Right lung (tissue), 10 donors: ENCODE data around the gene ABHD3. TPM values are rescaled to one million over a fixed set of nuclear protein-coding genes. Genes with fewer than 3 reads are reported as not detected.
"Not testable (repeated sequence)": the region's sequence is repeated elsewhere in the genome, so short reads cannot be mapped to it uniquely, and the experiment has no call there.

Experiments used
- DNase-seq, 2 donors: peaks; one replicate each; pipeline ENCODE4 v3.0.0-alpha.2; 2013
- long read RNA-seq, 8 donors: transcript quantifications; one replicate each; lab custom pipeline, GENCODE V29; 2026
- polyA plus RNA-seq, 5 donors: library from polyadenylated mRNA; unstranded; fragments of 120-200 nt; gene quantifications; one replicate each; pipeline versions ENCODE4 v1.2.1 to v1.2.3, GENCODE V29; 2013; ENCODE audit warnings: inconsistent platforms in 1 of 5, low replicate concordance in 1 of 5; ENCODE audit not compliant: insufficient read length in 5 of 5, insufficient read depth in 1 of 5

ABHD3 gene
- 10 to 100 TPM; 22.6 to 36.2 (median 25.5) TPM for polyA plus RNA-seq
- long read RNA-seq, donor 1, transcript ABHD3-201 (9 exons, 2,064 nt): major isoform, 8 of 10 reads
- long read RNA-seq, donor 1, partial matches to known transcripts: 0 of 10 reads
- long read RNA-seq, donor 1, other reads (novel, unspliced or antisense): 0 of 10 reads
- long read RNA-seq, donor 2, partial matches to known transcripts: 0 of 3 reads
- long read RNA-seq, donor 2, other reads (novel, unspliced or antisense): 0 of 3 reads
- long read RNA-seq, donor 3, partial matches to known transcripts: 0 of 3 reads
- long read RNA-seq, donor 3, other reads (novel, unspliced or antisense): 0 of 3 reads
- long read RNA-seq, donor 4, partial matches to known transcripts: 0 of 4 reads
- long read RNA-seq, donor 4, other reads (novel, unspliced or antisense): 0 of 4 reads
- long read RNA-seq, donor 5: 0 reads
- long read RNA-seq, donor 6, partial matches to known transcripts: 0 of 6 reads
- long read RNA-seq, donor 6, other reads (novel, unspliced or antisense): 0 of 6 reads
- long read RNA-seq, donor 7, partial matches to known transcripts: 12 of 15 reads
- long read RNA-seq, donor 7, other reads (novel, unspliced or antisense): 0 of 15 reads
- long read RNA-seq, donor 8, partial matches to known transcripts: 0 of 1 reads
- long read RNA-seq, donor 8, other reads (novel, unspliced or antisense): 0 of 1 reads

- peak; percentile 89 to 90 for DNase-seq
Observed at GRCh38 chr18:21704603-21705364, at the start of gene ABHD3. ABHD3 (minus strand) TSS chr18:21704774; CDS start chr18:21704665, 109 bp downstream.

GRCh38 chr18:21747764-21748693, 43.5 kb upstream of the ABHD3 start:
- DNase-seq: no peak

- DNase-seq: no peak
Observed at GRCh38 chr18:21747268-21747667, 42.7 kb upstream of the ABHD3 start.

GRCh38 chr18:21745231-21745630, 40.7 kb upstream of the ABHD3 start:
- DNase-seq: no peak

GRCh38 chr18:21743166-21743832, 38.7 kb upstream of the ABHD3 start:
- no peak for DNase-seq

- DNase-seq: no peak
Observed at GRCh38 chr18:21742315-21742687, 37.7 kb upstream of the ABHD3 start.

GRCh38 chr18:21741562-21742314, 37.2 kb upstream of the ABHD3 start:
- DNase-seq: peak in 1 of 2 donors; percentile 29

- DNase-seq: no peak
Observed at GRCh38 chr18:21741312-21741561, 36.7 kb upstream of the ABHD3 start.

GRCh38 chr18:21740538-21741311, 36.2 kb upstream of the ABHD3 start, which contains the start of gene MIB1:
MIB1 (plus strand) TSS chr18:21740792; CDS start chr18:21741584, 792 bp downstream.
- DNase-seq: peak; percentile 99

GRCh38 chr18:21739604-21740537, 35.3 kb upstream of the ABHD3 start:
- no peak for DNase-seq

GRCh38 chr18:21736926-21737325, 32.4 kb upstream of the ABHD3 start:
- DNase-seq: not testable (repeated sequence)

- no peak for DNase-seq
Observed at GRCh38 chr18:21735452-21736015, 31.0 kb upstream of the ABHD3 start.

GRCh38 chr18:21733011-21733410, 28.4 kb upstream of the ABHD3 start:
- no peak for DNase-seq

- DNase-seq: no peak
Observed at GRCh38 chr18:21727702-21728101, 23.1 kb upstream of the ABHD3 start.

- no peak for DNase-seq
Observed at GRCh38 chr18:21725201-21725600, 20.6 kb upstream of the ABHD3 start.

GRCh38 chr18:21722687-21723086, 18.1 kb upstream of the ABHD3 start:
- DNase-seq: no peak

GRCh38 chr18:21714474-21714873, 9.9 kb upstream of the ABHD3 start:
- no peak for DNase-seq

- not testable (repeated sequence) for DNase-seq
Observed at GRCh38 chr18:21707130-21707529, 2.6 kb upstream of the ABHD3 start.
